Islet of Langerhans (tissue), 1 donor: ENCODE data around the gene NMS.
"Not testable (repeated sequence)": the region's sequence is repeated elsewhere in the genome, so short reads cannot be mapped to it uniquely, and the experiment has no call there.

Experiments used
- FAIRE-seq: peaks from one replicate; lab custom pipeline; 2011; peaks lifted over from hg19 to GRCh38; lab: Jason Lieb, UNC

NMS gene

GRCh38 chr2:100470182-100470581, at the start of gene NMS:
TSS of gene NMS (plus strand) at chr2:100470482. CDS start at chr2:100470489, 7 bp downstream.
- FAIRE-seq = no peak

- peak; percentile 51 for FAIRE-seq
Observed at GRCh38 chr2:100422320-100423055, 47.8 kb upstream of the NMS start.

- no peak for FAIRE-seq
Observed at GRCh38 chr2:100423631-100424030, 46.7 kb upstream of the NMS start.

GRCh38 chr2:100424277-100424875, 45.9 kb upstream of the NMS start:
- no peak for FAIRE-seq

GRCh38 chr2:100425107-100425506, 45.2 kb upstream of the NMS start:
- FAIRE-seq = no peak

GRCh38 chr2:100425573-100426383, 44.5 kb upstream of the NMS start:
- no peak for FAIRE-seq

- no peak for FAIRE-seq
Observed at GRCh38 chr2:100426384-100426720, 43.9 kb upstream of the NMS start.

GRCh38 chr2:100427111-100427510, 43.2 kb upstream of the NMS start:
- FAIRE-seq = no peak

GRCh38 chr2:100427627-100428258, 42.5 kb upstream of the NMS start:
- no peak for FAIRE-seq

- no peak for FAIRE-seq
Observed at GRCh38 chr2:100429726-100430125, 40.6 kb upstream of the NMS start.

- no peak for FAIRE-seq
Observed at GRCh38 chr2:100437751-100438150, 32.5 kb upstream of the NMS start.

GRCh38 chr2:100446696-100447095, 23.6 kb upstream of the NMS start:
- FAIRE-seq = peak; percentile 88

- no peak for FAIRE-seq
Observed at GRCh38 chr2:100451092-100451491, 19.2 kb upstream of the NMS start.

- FAIRE-seq = no peak
Observed at GRCh38 chr2:100451734-100452133, 18.5 kb upstream of the NMS start.

- no peak for FAIRE-seq
Observed at GRCh38 chr2:100453853-100454252, 16.4 kb upstream of the NMS start.

- FAIRE-seq = not testable (repeated sequence)
Observed at GRCh38 chr2:100456357-100456756, 13.9 kb upstream of the NMS start.

- no peak for FAIRE-seq
Observed at GRCh38 chr2:100460904-100461530, 9.3 kb upstream of the NMS start.

GRCh38 chr2:100470898-100471514, 724 bp downstream of the NMS start:
- no peak for FAIRE-seq

GRCh38 chr2:100476606-100477005, 6.3 kb downstream of the NMS start:
- no peak for FAIRE-seq

GRCh38 chr2:100482741-100483140, 12.5 kb downstream of the NMS start:
- FAIRE-seq = no peak

- FAIRE-seq = no peak
Observed at GRCh38 chr2:100483895-100484294, 13.6 kb downstream of the NMS start.

- no peak for FAIRE-seq
Observed at GRCh38 chr2:100484390-100484789, 14.1 kb downstream of the NMS start.
